ENCODE data around the gene AANAT.
"Not testable (repeated sequence)": the region's sequence is repeated elsewhere in the genome, so short reads cannot be mapped to it uniquely, and the experiment has no call there.

AANAT gene

GRCh38 chr17:76491271-76492122 lies 24.1 kb downstream of the AANAT start:
- no peak for DNase-seq

DNA sequence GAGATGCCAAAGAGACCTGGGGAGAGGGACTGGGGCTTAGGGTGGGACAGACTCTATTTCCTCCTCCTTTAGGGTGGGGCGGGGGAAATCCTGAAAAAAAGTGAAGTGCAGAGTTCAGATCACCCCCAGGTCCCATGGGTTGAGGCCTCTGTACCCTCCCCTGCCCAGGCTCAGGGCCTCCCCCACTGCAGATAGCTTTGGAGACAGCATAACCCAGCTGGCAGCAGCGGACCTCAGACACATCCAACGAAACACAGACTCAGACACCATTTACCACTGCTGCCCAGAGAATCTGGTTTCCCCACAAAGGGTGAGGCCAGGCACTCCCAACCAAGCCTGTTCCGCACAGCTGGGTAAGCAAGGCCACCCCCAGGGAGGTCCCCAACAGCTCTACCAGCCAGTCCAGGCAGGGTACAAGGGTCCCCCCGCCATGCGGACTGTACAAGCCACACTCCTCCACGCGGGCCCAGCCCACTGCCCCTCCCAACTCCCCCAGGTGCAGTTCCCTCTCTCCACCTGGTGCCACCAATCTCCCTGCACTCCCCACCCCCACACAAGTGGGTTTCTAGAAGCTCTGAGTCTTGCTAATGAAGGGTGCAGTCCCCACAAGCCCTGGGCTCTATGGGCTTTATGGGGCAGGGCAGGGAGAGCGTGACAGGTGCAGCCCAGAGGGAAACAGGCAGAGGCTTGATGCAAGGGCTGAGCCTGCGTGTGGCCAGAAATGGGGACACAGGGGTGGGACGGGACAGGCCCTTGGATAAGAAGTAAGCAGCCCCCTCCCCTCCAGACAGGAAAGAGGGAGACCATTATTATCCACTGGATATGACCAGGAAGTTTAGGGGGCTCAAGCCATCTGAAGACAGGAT lies 25.0 kb downstream of the AANAT start:
- DNase-seq, result no peak

GRCh38 chr17:76492989-76493501 lies 25.6 kb downstream of the AANAT start:
- peak; percentile 11 for DNase-seq

DNA sequence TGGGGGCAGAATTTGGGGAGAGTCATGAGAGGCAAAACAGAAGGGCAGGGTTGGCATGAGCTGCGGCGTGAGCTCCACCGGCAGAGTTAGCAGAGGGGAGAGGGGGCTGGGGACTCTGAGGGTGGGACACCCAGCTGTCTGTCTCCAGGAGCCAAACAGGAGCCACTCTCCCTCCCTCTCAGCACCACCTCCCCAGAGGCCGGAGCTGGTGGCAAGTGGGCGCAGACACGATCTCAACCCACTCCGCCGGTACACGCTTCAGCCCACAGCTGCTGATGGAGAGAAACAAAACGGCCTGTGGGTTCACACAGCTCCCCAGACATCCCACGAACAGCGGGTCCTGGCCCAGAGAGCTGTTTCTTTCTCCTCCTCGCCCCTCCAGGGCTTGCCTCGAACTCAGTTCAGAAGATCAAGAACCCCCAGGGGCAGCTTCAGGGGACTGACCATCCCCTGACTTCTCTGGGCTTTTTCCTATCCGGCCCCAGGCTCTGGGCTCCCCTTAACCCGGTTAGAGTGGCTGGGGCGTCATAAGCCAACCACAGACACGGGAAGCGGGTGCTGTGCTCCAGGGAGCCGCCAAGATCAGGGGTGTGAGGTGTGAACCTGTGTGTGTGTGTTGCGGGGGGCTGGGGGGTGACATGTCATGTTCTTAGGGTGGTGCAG lies 26.2 kb downstream of the AANAT start:
- peak; percentile 13 for DNase-seq

DNA sequence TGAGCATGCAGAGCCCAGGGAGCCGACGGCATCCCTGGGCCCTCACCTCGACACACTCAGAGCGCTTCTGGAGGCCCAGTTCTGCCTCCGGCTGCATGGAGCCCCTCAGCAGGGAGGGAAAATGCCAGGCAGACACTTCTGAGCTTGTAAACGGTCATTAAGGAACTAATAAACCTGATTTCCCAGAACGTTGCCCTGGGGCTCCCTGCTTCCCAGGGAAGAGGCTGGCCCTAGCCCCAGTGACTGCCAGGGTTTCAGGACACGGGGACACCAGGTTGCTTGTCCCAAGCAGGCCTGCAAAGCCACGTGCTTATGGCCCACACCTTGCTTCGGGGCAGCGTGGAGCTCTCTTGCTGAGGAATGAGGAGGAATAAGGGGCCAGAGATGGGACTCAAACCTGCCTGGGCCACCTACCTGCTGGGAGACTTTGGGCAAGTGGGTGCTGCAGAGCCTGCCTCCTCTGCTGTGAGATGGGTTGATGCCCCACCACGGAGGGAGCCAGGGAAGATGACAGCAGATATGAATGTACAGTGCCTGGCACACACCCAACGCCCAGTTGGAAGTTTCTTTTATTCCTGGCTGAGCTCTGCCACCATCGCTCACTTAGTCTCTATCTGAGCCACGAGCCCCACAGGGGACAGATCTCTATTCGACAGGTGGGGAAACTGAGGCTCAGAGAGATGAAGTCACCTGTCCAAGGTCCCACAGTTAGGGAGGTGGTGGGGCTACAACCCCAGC lies 28.4 kb downstream of the AANAT start:
- DNase-seq, result no peak

DNA sequence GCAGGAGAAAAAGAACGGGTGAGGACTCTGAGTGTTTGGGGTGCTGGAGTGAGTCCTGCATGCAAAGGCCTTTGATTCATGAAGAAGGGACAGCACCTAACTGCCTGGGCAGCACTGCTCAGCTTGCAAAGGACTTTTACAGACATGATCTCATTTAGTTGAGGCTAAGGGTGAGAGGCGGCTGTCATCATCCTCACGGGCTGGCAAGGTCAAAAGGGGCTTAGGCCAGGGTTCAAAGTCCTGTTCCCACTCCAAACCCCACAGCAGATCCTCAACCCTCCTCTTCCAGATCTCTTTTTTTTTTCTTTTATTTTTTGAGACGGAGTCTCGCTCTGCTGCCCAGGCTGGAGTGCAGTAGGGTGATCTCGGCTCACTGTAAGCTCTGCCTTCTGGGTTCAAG lies 29.1 kb downstream of the AANAT start:
- DNase-seq, result no peak

DNA sequence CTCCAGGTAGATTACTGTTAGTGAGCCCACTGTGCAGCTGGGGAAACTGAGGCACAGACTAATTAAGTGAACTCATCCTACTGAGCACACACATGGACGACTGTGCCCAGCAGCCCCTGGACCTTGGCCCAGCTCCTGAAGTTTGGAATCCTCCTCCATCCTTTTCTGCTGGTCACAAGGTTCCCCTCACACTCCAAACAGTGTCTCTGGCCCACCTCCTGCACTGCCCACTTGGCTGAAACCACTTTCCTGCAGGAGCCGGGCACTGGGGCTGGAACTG lies 30.2 kb downstream of the AANAT start:
- DNase-seq, result no peak

- DNase-seq, result no peak
Observed at GRCh38 chr17:76497979-76498875, 30.8 kb downstream of the AANAT start.

DNA sequence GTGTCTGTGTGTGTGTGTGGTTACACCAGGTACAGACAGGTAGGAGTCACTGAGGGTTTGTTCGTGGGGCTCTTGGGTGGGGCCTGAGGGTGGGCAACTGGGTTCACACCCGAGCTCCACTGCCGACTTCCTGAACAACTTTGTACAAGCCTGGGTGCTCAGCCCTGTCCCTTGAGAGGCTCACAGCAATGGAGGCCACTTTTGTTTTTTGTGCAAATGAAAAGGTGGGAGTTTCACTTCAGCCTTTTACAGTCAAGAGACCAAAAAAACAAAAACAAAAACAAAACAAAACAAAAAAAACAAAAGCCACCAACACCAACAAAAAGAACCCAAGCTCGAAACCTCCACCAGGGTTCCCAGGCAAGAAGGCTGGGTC lies 31.5 kb downstream of the AANAT start:
- no peak for DNase-seq

DNA sequence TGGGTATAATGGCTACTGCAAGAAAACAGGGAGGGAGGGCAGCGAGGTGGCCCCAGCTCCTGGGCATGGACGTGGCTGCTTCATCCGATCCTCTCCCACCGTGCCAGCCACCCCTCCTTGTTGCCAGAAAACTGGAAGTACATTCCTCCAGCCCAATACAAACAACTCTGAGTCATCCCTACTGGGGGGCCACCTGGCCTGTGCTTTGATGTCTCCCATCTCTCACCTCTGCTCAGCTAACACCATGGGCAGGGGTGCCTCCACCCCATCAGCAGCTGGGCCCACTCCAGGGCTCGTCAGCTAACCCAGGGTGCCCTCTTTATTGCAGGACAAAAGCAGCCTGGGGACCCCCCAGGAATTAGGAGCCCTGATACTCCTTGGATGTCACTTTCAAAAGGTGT lies 31.9 kb downstream of the AANAT start:
- DNase-seq, result no peak

DNA sequence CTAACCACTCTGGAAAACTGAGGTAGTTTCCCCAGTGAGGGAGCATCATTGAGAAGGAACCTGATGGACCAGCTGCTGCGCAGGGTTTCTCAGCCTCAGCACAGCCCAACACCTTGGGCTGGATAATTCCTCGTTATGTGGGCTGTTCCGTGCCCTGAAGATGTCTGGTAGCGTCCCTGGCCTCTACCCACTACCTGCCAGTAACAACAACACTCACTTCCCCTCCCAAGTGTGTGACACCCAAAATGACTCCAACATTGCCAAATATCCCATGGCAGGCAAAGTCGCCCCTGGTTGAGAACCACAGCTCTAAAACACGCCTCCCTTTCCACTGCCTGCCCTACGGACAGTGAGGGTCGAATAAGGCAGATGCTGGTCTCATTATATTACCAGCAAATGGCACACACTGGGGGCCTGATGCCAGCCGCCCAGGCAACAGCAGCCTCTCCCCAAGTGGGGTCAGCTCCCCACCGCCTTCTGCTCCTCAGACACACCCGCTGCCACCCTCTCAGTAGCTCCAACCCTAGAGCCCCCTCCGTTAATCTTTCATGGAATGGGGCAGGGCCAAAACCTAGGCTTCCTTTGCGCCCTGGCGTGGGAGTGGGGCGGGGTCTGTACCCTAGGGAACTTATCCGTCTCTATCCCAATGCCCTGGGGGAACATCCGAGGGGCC lies 32.8 kb downstream of the AANAT start:
- DNase-seq, result no peak

GRCh38 chr17:76500747-76501017 lies 33.3 kb downstream of the AANAT start:
- no peak for DNase-seq

- DNase-seq, result peak; percentile 96
Observed at GRCh38 chr17:76501018-76501826, 33.8 kb downstream of the AANAT start, which contains the start of gene RHBDF2. TSS of gene RHBDF2 (minus strand) at chr17:76501423. CDS start at chr17:76481524, 19,899 bp downstream.

GRCh38 chr17:76501827-76502307 lies 34.5 kb downstream of the AANAT start:
- no peak for DNase-seq

DNA sequence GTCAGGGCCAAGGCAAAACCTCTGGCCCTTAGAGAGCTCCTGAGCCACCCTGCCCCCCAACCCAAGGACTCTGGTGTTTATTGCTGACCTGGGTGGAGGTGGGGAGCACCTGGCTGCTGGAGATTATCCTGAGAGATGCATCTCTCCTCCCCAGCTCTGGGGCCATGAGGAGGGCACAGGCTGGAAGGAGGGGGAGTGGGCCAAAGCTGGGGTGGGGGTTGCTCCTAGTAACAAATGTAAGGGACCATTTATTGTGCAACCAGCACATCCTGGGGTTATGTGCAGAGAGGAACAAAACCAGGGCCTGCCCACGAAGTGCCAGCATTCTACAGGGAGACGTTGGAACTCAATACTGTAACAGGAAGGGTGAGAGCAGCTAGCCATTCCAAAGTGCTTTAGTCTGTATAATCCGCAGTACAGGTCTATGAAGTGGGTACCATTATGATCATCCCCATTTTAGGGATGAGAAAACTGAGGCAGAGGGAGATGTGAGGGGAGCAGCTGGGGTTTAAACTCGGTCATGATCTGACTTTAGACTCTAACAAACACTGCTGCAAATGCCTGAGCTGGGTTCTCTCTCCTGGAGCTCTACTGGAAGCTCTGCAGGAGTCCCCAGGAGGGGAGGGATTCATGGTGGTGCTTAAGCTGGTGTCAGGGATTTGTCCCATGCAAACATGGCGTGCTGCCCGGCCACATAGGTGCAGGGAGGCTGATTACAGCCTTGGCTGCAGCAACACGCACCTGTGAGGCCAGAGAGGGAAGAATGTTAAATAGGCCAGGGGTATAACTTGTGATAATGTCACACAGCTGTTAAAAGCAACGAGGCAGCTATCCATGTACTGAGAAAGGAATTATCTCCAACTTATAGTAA lies 35.2 kb downstream of the AANAT start:
- no peak for DNase-seq

DNA sequence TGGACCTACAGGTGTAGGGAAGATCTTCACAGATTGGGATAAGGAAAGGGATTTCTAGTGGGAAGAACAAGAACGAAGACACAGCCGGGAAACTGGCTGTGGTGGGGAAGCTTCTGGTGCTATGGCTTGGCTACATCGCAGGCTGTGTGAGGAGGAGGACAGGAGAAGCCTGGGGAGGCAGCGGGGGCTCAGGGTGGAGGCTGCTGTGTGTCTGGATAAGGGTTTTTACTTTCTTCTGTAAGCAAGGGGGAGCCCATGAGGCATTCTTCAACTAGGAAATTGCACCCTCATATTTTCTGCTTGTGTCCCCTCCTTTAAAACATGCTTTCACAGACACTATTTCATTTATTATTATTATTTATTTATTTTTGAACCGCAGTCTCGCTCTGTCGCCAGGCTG lies 36.7 kb downstream of the AANAT start:
- DNase-seq, result no peak

GRCh38 chr17:76506408-76507345 lies 39.3 kb downstream of the AANAT start:
- DNase-seq, result peak; percentile 84

- DNase-seq, result not testable (repeated sequence)
Observed at GRCh38 chr17:76508472-76509063, 41.2 kb downstream of the AANAT start.

All from activated effector memory CD4-positive, alpha-beta T cell treated with Interleukin-2 at 50 U/mL for 16 hours (primary cell).